Activated naive CD4-positive, alpha-beta T cell treated with anti-CD3 and anti-CD28 coated beads for 36 hours (primary cell): ENCODE measurements around the gene CTRB1. TPM values are rescaled to one million over a fixed set of nuclear protein-coding genes. Genes with fewer than 3 reads are reported as not detected.

Experiments
- CTCF ChIA-PET: fragments of 350-600 bp; sonication (Branson Sonifier 250); formaldehyde crosslinking; loops from one replicate; lab custom pipeline; 2021; ENCODE audit warnings: antibody characterized with exemption; lab: Charles Lee
- DNase-seq: peaks from one replicate; pipeline ENCODE4 v3.0.0-alpha.2; 2020
- H3K27ac Mint-ChIP-seq: one replicate; pipeline ENCODE4 v1.8.0; 2021; ENCODE audit warnings: mild to moderate bottlenecking, mixed read lengths
- H3K27me3 Mint-ChIP-seq: one replicate; pipeline ENCODE4 v1.8.0; 2021; ENCODE audit warnings: low read depth, mixed read lengths
- H3K36me3 Mint-ChIP-seq: one replicate; pipeline ENCODE4 v1.8.0; 2021; ENCODE audit warnings: low read depth, mixed read lengths
- H3K4me1 Mint-ChIP-seq: one replicate; pipeline ENCODE4 v1.8.0; 2021; ENCODE audit warnings: low read depth, mixed read lengths
- H3K4me3 Mint-ChIP-seq: one replicate; pipeline ENCODE4 v1.8.0; 2021; ENCODE audit warnings: mild to moderate bottlenecking, moderate library complexity, mixed read lengths
- H3K9me3 Mint-ChIP-seq: one replicate; pipeline ENCODE4 v1.8.0; 2021; ENCODE audit warnings: mixed read lengths
- intact Hi-C: fragments of 100-400 bp; cut with micrococcal nuclease; formaldehyde crosslinking; loops from one replicate; pipeline ENCODE4 v1.15.1; 2023
- total RNA-seq, 2 experiments: library from RNA; stranded (reverse); gene quantifications; one replicate each; pipeline ENCODE4 v1.2.3, GENCODE V29; 2021

The CTRB1 gene
- total RNA-seq, 2 experiments from 2014 or later = not detected

DNA sequence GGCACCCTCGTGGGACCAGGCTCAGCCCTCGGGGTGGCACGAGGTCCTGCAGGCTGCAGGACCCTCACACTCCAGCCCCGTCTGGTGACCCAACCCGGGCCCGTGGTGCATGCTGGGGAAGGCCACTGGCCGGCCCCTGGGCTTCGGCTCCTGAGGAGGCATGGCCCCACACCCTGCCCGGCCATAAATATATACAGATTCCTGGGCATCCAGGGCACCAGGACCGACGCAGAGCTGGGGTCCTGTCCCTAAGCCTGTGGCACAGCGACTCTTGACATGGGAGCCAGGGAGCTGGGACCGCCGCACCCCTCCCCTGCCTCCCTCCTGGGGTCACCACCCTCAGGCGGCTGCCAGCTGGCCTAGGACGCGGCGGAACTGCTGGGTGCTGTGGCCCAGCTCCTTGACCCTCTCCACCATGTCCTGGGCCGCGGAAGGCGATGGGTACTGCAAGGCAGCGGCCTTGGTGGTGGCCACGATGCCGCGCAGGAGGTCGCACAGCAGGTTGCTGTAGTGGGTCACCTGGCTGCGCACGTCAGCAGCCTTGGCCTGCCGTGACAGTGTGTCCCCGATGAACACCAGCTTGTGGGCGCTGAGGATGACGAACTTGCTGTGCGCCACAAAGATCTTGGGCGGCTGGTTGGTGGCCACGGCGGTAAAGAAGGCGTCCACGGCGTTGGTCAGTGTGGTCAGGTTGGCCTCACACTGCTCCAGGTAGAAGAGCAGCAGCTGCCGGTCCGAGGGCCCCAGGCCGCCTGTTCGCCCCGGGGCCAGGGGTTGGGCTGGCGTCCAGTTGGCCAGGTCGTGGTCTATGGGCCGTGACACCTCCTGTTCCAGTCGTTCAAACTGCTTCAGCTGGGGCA, 10.6 kb downstream of the CTRB1 start:
- intact Hi-C loops = loop anchor here (5.0 kb wide), 1 partner anchor 78 kb away; no protein-coding TSS in a partner anchor
- no peaks in the 10 kb centered on the region for H3K27me3 Mint-ChIP-seq
- DNase-seq = no peak
- H3K4me1 Mint-ChIP-seq = peaks cover 4% of the 10 kb centered on the region
- H3K4me3 Mint-ChIP-seq = no peak overlapping the region
- H3K27ac Mint-ChIP-seq = no peak overlapping the region
- H3K36me3 Mint-ChIP-seq = no peaks in the 10 kb centered on the region
- CTCF ChIA-PET = interaction anchor here (1.0 to 1.8 kb wide), 3 partner anchors 30 to 151 kb away, joined by 4 read pairs; no protein-coding TSS in a partner anchor
- H3K9me3 Mint-ChIP-seq = no peaks in the 10 kb centered on the region

DNA sequence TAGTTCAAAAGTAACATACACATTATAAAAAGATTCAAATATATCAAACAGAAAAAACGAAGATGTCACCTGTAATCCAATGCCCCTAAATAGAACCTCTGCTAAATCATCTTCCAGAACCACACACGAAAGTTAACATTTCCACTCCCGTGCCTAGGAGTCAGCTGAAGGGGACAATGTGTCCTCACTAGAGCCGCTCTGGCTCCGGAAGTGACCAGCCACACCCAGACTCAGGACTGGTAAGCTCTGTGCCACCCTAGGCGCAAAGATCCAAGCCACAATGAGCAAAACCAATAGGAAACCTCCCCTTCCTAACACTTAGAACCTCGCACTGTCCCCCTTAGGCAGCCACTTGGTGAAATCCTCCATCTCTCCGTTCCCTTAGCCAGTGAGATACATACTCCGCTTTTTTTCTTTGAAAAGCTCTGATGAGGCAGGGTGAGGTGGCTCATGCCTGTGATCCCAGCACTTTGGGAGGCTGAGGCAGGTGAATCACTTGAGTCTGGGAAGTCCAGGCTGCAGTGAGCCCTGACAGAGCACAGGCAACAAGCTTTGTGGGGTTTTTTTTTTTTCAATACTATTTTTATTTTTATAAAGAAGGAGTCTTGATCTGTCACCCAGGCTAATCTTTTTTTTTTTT, 11.8 kb downstream of the CTRB1 start:
- CTCF ChIA-PET = interaction anchor here (0.6 to 1.8 kb wide), 6 partner anchors 31 to 301 kb away, joined by 3 to 5 read pairs (median 4); no protein-coding TSS in a partner anchor
- no peak overlapping the region for H3K4me3 Mint-ChIP-seq
- intact Hi-C loops = loop anchor here (5.0 kb wide), 1 partner anchor 77 kb away; no protein-coding TSS in a partner anchor
- H3K4me1 Mint-ChIP-seq = peaks cover 6% of the 10 kb centered on the region
- no peaks in the 10 kb centered on the region for H3K27me3 Mint-ChIP-seq
- H3K9me3 Mint-ChIP-seq = no peaks in the 10 kb centered on the region
- H3K27ac Mint-ChIP-seq = no peak overlapping the region
- DNase-seq = no peak
- no peaks in the 10 kb centered on the region for H3K36me3 Mint-ChIP-seq

DNA sequence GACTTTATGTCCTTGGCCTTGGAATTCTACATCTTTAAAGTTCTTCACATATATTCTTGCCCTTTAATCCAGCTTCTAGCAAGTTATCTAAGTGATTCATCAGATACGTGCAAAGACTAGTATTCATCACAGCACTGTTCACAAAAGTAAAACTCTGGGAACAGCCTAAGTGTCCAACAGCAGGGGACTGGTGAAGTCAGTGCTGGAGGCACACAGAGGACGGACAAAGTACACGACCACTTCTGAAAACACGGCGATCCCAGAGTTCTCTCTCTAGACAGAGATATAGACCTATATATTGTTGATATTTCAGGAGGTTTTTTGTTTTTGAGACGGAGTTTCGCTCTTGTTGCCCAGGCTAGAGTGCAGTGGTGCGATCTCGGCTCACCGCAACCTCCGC, 12.8 kb downstream of the CTRB1 start:
- no peaks in the 10 kb centered on the region for H3K27me3 Mint-ChIP-seq
- peaks cover 6% of the 10 kb centered on the region for H3K4me1 Mint-ChIP-seq
- H3K27ac Mint-ChIP-seq = no peak overlapping the region
- CTCF ChIA-PET = interaction anchor here (0.9 to 3.6 kb wide), 5 partner anchors 31 to 300 kb away, joined by 3 to 45 read pairs (median 4); no protein-coding TSS in a partner anchor
- H3K36me3 Mint-ChIP-seq = no peaks in the 10 kb centered on the region
- H3K4me3 Mint-ChIP-seq = no peak overlapping the region
- no peak for DNase-seq
- H3K9me3 Mint-ChIP-seq = no peaks in the 10 kb centered on the region
- intact Hi-C loops = loop anchor here (5.0 kb wide), 1 partner anchor 76 kb away; no protein-coding TSS in a partner anchor

DNA sequence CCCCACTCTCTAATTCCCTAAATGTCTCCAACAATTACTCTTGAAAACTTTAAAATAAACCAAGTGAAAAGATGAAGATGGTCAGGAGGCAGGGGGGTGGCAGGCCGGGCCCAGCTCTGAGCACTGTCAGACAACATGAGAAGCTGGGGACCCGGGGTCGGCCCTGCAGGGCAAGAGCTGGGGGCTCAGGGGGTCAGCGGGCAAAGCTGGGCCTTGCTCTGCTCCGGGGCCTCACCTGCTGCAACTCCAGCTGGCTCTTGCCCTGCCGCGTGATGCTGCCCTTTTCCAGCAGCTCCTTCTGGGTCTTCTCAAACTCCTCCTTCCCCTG, 14.8 kb downstream of the CTRB1 start:
- Mint-ChIP-seq H3K4me3 (no peak overlapping the region), H3K36me3 (no peaks in the 10 kb centered on the region), H3K27ac (no peak overlapping the region), H3K9me3 (no peaks in the 10 kb centered on the region), H3K27me3 (no peaks in the 10 kb centered on the region), H3K4me1 (peaks cover 6% of the 10 kb centered on the region)
- no peak for DNase-seq
- CTCF ChIA-PET = interaction anchor here (0.6 to 3.6 kb wide), 51 partner anchors 10 to 530 kb away, joined by 3 to 58 read pairs (median 5); partner anchors contain the start of genes TMEM170A and ZNRF1
- intact Hi-C loops = loop anchor here (1.0 to 5.0 kb wide), 3 partner anchors 34 to 170 kb away; no protein-coding TSS in a partner anchor

DNA sequence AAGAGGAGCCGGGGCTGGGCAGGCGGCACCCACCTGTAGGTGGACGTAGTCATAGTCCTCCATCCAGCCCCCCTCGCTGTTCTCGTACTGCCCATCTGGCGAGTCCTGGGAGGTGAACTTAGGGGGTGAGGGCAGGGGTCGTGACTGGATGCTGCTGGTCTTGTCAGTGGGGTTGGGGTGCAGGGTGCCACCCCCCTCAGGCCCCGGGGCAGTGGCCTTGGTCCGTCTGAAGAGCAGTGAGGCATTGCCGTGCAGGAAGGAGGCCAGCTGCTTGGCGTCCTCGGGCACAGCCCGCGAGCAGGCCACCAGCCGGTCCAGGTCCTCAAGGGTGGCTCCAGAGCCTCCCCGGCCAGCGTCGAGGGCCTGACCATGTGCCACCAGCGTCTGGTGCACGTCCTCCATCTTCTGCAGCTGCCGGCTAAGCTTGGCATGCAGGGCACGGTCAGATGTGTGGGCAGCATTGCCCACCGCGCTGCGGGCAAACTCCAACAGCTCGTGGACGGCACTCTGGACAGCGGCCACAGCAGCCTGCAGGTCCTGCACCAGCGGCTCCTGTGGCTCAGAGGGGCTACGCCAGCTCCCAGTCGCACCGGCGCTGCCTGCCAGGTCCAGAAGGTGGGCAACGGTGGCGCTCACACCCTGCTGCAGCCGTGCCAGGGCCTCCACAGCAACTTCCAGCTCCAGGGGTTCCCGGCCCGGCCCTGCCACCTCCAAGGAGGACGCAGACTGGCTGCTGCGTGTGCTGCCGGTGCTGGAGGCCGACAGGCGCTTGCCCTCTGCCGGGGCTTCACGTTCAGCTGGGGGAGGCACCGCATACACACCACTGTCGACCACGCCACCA, 16.3 kb downstream of the CTRB1 start:
- Mint-ChIP-seq H3K27ac (no peak overlapping the region), H3K9me3 (no peaks in the 10 kb centered on the region), H3K36me3 (no peaks in the 10 kb centered on the region), H3K4me3 (no peak overlapping the region), H3K4me1 (peaks cover 6% of the 10 kb centered on the region), H3K27me3 (no peaks in the 10 kb centered on the region)
- DNase-seq = no peak
- CTCF ChIA-PET = interaction anchor here (0.6 to 3.6 kb wide), 23 partner anchors 11 to 810 kb away, joined by 3 to 58 read pairs (median 5); partner anchors contain the start of gene TMEM170A
- intact Hi-C loops = loop anchor here (1.0 to 5.0 kb wide), 3 partner anchors 72 to 229 kb away; partner anchors contain the start of gene TMEM170A

DNA sequence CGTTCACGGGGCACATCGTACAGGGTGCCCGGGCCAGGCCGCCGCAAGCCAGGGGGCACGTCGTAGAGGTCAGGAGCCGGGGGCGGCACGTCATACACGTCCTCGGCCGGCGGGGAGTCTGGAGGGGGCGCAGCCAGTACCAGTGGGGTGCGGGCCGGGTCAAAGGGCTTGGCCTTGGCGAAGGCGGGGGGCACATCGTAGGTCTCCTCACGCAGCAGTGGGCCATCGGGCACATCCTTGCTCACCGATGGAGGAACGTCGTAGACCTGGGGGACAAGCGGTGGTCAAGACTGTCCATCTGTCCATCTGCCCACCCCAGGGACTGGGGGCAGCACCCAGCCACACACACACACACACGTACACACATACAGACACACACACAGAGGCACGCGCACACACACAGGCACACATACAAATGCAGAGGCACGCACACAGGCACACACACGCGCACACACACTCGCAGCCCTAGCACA, 17.0 kb downstream of the CTRB1 start:
- H3K4me3 Mint-ChIP-seq = no peak overlapping the region
- H3K9me3 Mint-ChIP-seq = no peaks in the 10 kb centered on the region
- intact Hi-C loops = no loop called here
- no peaks in the 10 kb centered on the region for H3K27me3 Mint-ChIP-seq
- no peak for DNase-seq
- peaks cover 6% of the 10 kb centered on the region for H3K4me1 Mint-ChIP-seq
- CTCF ChIA-PET = interaction anchor here (0.7 to 1.7 kb wide), 3 partner anchors 36 to 164 kb away, joined by 3 to 5 read pairs (median 3); no protein-coding TSS in a partner anchor
- H3K36me3 Mint-ChIP-seq = no peaks in the 10 kb centered on the region
- no peak overlapping the region for H3K27ac Mint-ChIP-seq

DNA sequence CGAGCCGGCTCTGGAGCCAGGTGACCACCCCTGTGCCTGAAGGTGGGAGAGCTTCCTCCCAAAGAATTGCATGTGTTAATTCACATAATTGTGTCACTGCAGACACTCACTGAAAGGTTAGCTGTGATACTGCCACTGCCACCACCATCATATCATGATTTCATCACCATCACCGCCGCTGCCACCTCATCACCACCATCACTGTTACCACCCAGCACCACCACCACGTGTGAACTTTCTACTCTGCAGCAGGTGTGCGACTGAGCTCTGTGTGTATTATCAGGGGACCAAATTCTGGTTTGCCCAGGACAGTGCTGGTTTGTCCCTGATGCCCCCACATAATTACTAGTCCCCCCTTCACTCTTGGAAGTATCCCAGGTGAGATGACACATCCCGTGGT, 17.4 kb downstream of the CTRB1 start:
- intact Hi-C loops = no loop called here
- DNase-seq = peak; percentile 31
- Mint-ChIP-seq H3K27me3 (no peaks in the 10 kb centered on the region), H3K27ac (no peak overlapping the region), H3K36me3 (no peaks in the 10 kb centered on the region), H3K4me3 (no peak overlapping the region), H3K9me3 (no peaks in the 10 kb centered on the region), H3K4me1 (peaks cover 6% of the 10 kb centered on the region)
- CTCF ChIA-PET = interaction anchor here (0.6 to 1.7 kb wide), 4 partner anchors 37 to 280 kb away, joined by 3 to 5 read pairs (median 3); no protein-coding TSS in a partner anchor

DNA sequence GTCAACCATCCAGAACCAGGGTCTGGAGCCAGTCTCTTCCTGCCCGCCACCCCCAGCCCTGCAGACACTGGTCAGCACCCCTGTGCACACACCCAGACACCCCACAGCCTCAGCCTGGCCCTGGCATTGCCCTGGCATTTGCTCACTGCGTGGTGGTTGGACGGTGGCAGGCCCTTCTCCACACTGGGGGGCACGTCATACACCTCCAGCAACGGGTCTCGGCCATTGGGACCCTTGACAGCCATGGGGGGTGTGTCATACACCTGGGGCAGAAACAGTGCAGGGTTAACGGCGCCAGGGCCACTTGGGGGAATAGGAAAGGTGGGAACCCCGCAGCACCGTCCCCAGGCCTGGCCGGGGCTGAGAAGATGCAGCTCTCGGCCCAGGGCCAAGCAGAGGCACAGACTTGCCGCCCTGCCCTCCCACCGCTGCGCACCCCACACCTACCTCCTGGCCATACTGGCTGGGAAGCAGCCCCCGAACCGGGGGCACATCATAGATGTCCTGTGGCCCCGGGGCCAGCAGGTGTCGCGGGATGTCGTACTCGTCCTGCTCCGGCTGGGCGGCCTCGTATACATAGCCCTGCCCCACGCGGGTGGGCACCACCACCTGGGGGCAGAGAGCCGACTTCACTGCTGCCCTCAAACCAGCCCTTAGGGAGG, 18.1 kb downstream of the CTRB1 start:
- intact Hi-C loops = no loop called here
- CTCF ChIA-PET = interaction anchor here (0.6 to 1.7 kb wide), 3 partner anchors 38 to 279 kb away, joined by 3 to 5 read pairs (median 3); no protein-coding TSS in a partner anchor
- Mint-ChIP-seq H3K27ac (no peak overlapping the region), H3K27me3 (no peaks in the 10 kb centered on the region), H3K4me1 (peaks cover 6% of the 10 kb centered on the region), H3K36me3 (no peaks in the 10 kb centered on the region), H3K9me3 (no peaks in the 10 kb centered on the region), H3K4me3 (no peak overlapping the region)
- DNase-seq = no peak

DNA sequence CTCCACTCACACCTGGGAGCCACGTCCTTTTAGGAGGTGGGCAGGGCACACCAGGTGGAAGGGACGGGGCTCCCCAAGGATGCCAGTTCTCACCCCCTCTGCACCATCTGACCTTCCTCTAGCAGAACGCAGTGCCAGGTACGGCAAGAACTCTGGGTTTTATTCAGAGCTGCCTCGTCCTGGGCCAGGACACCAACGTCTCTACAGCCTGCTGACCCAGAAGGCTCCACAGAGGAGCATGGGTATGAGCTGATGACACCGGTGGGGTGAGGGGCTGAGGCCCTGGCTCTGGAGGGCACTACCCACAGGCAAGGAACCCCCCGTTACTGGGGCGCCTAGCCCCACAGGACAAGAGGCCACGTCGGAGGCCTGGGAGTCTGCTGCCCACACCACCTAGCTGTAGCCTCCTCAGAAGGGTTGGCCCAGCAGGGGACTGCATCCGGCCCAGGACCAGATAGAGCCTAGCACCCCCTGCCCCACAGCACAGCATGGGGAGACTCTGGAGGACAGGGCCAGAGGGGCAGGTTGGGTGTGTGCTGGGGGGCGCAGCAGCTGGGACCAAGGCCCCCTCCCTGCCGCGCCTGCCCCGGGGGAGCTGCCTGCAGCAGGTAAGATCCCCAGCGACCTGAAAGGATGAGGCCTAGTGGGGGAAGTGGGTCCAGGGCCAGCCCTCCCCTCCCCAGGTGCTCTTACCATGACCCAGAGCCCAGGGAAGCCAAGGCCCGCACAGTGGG, 18.8 kb downstream of the CTRB1 start:
- CTCF ChIA-PET = no interaction called here
- no peak for DNase-seq
- H3K9me3 Mint-ChIP-seq = no peaks in the 10 kb centered on the region
- H3K4me3 Mint-ChIP-seq = no peak overlapping the region
- no peaks in the 10 kb centered on the region for H3K36me3 Mint-ChIP-seq
- H3K27me3 Mint-ChIP-seq = no peaks in the 10 kb centered on the region
- no peak overlapping the region for H3K27ac Mint-ChIP-seq
- intact Hi-C loops = no loop called here
- H3K4me1 Mint-ChIP-seq = peaks cover 6% of the 10 kb centered on the region

DNA sequence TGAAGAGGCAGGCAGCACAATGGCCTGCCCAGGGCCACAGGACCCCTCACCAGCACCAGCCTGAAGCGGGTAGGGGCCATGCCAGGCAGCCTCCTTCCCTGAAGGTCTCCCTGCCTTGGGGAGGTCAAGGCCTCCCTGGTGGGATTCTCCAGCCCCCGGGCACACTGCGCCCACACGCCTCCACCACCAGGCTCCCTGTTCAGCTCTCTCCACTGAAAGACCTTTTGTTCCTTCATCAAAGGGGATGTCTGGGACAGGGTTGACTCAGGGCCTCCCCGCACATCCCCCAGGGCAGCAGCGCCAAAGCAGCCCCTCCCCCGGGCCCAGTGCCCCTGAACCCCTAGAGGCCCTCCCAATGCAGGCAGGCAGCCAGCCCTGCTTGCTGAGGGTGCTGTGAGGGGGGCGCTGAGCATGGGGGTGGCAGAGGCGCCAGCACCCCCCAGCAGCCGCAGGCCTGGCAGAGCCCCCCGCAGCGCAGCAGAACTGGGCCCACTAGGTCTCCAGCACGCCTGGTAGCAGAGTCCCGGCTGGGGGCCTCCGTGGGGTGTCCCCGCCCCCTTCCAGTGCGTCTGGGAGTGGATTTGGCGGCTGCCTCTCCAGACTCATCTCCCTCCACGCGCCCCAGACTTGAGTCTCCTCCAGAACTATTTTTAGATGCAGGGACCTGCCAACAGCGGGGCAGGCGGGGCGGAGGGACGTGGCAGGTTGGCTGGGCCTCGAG, 19.5 kb downstream of the CTRB1 start:
- Mint-ChIP-seq H3K4me1 (peaks cover 6% of the 10 kb centered on the region), H3K27me3 (no peaks in the 10 kb centered on the region), H3K9me3 (no peaks in the 10 kb centered on the region), H3K27ac (no peak overlapping the region), H3K4me3 (no peak overlapping the region), H3K36me3 (no peaks in the 10 kb centered on the region)
- intact Hi-C loops = no loop called here
- no peak for DNase-seq
- CTCF ChIA-PET = no interaction called here
